SK-MEL-5 (cell line): Measurements from ENCODE around the gene FERMT3. TPM values are rescaled to one million over a fixed set of nuclear protein-coding genes. Genes with fewer than 3 reads are reported as not detected.

Experiments
- DNase-seq: peaks from one replicate; pipeline ENCODE4 v3.0.0-alpha.2; 2016; ENCODE audit warnings: low read depth, low spot score
- in situ Hi-C: cut with HindIII; loops from 2 replicates; pipeline ENCODE4 v1.10.0; 2016; ENCODE audit warnings: low sequenced_read_pairs, high pct_unique_total_duplicates, low pct_unique_long_range_greater_than_20kb
- total RNA-seq: library from RNA; depleted of rRNA; stranded (reverse); fragments of >200 nt; shearing (Covaris generic); gene quantifications from 2 replicates; pipeline ENCODE4 v1.2.3, GENCODE V29; 2014

The FERMT3 gene
- total RNA-seq, 1 experiment from 2014 or later = 0.13 TPM

DNA sequence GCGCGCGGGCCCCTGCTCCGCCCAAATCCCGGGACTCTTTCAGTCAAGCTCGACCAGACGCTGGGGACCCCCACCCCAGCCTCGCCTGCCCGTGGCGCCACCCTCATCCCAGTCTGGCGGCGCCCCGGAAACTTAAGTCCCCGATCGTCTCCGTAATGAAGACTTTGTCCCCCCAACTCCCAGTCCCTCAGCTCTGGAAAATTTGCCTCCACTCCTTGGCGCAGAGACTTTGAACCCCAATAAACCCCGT lies 45.2 kb downstream of the FERMT3 start:
- no peak for DNase-seq
- in situ Hi-C loops = no loop called here

DNA sequence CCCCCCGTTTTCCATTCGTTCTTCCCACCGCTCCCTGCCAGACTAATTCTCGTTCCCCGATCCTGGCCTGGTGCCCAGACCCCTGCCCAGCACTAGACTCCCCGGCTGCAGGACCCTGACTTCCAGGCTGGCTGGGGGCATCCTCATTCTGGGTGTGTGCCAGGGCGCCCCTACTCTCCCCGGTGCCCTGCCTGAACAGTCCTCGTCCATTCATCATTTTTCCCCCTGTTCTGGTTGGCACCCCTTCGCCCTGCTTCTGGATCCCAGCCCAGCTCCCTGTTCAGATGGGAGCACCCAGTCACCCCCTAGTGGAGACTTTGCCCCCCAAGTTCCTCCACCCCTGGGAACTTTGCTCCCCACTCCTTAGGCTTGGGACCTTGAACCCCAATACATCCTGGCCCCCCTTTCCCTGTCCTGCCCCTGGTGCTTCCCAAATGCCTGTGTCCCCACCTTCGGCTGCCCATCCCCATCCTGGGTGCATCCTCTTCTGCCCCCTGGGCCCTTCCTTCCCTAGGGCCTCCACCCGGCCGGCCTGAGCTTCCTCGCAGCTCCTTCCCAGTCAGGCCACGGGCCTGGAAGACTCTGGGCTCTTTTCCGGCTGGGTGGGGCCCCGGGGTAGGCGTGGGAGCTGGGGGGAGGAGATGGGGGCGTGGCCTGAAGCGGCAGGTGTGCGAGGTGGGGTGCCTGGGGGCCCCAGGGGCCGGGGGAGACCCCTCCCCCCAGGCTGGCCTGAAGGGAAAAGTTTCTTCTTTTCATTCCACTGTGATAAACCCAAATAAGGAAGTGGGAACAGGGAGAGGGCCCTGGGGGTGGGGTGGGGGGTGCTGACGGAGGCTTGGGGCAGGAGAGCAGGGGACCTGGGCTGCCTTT lies 45.7 kb downstream of the FERMT3 start:
- DNase-seq = peak; percentile 50
- in situ Hi-C loops = no loop called here

- in situ Hi-C loops = no loop called here
- no peak for DNase-seq
These were observed 46.5 kb downstream of the FERMT3 start for GRCh38 chr11:64253043-64253442.

- in situ Hi-C loops = no loop called here
- DNase-seq = no peak
These were observed 47.0 kb downstream of the FERMT3 start for GRCh38 chr11:64253481-64253880.

DNA sequence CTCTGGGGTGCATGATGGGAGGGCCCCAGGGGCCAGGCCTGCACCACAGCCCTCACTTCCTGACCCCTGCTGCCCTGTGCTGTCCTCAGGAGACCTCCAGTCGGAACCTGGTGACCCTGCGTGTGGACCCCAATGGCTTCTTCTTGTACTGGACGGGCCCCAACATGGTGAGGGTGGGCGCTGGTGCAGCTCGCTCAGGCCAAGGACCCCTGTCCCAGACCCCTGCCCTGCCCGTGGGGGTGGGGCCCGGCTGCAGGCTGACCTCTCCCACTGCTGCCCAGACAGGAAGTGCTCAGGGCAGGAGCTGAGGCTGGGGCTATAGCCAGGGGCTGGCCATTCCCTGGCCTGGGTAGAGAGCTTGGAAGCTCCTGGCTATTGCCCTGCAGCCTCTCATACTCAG lies 47.8 kb downstream of the FERMT3 start:
- in situ Hi-C loops = no loop called here
- no peak for DNase-seq

- DNase-seq = no peak
- in situ Hi-C loops = no loop called here
These were observed 48.9 kb downstream of the FERMT3 start for GRCh38 chr11:64255135-64256128.

DNA sequence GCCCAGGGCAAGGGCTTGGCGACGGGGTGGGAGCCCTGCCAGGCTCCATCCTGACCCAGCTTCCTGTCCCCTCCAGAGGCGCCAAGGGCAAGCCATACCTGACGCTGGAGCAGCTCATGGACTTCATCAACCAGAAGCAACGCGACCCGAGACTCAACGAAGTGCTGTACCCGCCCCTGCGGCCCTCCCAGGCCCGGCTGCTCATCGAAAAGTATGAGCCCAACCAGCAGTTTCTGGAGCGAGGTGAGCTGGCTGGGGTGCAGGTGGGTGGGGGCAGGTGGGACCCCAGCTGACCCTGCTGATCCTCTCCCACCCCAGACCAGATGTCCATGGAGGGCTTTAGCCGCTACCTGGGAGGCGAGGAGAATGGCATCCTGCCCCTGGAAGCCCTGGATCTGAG lies 49.8 kb downstream of the FERMT3 start:
- DNase-seq = no peak
- in situ Hi-C loops = no loop called here

GRCh38 chr11:64258356-64258755 lies 51.8 kb downstream of the FERMT3 start:
- no peak for DNase-seq
- in situ Hi-C loops = no loop called here

- in situ Hi-C loops = no loop called here
- no peak for DNase-seq
These were observed 52.5 kb downstream of the FERMT3 start for GRCh38 chr11:64258946-64259532.

DNA sequence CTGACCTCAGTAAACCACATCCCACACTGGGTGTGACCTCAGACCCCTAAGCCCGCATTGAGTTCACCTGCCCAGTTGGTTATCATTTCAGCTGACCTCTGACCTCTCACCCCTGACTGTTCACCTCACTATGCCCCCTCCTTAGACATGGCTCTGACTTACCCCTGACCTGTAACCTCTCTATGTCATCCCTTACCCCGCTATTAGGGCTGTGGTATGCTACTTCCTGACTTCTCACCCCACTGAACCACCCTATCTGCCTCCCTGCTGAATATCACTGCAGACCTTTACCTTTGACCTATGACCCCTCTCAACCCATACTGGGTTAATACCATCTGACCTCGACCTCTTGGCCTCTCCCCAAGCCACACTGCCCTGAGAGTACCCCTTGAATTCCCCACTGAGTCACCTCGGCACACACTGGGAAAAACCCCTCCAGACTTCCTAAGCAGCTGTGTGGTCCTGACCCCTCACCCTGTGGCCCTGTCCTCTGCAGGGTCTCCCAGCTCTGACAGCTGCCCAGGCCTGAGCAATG lies 53.1 kb downstream of the FERMT3 start:
- in situ Hi-C loops = no loop called here
- DNase-seq = no peak

DNA sequence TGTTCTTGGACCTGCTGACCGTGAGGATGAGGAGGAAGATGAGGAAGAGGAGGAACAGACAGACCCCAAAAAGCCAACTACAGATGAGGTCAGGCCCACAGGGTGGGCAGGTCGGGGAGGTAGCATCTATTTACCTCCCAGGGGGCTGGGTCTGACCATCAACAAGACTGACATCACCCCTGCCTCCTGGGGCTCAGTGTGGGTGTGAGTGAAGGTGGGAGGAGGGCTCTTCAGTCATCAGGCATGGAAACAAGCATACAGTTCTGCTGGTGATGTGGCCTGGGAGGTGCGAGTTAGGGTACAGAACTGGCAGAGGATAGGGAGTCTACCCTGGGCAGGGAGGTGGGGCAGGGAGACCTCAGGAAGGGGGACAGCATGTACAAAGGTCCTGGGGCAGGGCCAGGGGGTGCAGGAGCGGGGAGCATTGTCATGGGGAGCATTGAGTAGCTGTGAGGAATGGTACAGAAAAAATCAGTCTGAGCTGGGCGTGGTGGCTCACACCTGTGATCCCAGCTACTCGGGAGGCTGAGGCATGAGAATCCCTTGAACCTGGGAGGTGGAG lies 53.7 kb downstream of the FERMT3 start:
- no peak for DNase-seq
- in situ Hi-C loops = no loop called here

DNA sequence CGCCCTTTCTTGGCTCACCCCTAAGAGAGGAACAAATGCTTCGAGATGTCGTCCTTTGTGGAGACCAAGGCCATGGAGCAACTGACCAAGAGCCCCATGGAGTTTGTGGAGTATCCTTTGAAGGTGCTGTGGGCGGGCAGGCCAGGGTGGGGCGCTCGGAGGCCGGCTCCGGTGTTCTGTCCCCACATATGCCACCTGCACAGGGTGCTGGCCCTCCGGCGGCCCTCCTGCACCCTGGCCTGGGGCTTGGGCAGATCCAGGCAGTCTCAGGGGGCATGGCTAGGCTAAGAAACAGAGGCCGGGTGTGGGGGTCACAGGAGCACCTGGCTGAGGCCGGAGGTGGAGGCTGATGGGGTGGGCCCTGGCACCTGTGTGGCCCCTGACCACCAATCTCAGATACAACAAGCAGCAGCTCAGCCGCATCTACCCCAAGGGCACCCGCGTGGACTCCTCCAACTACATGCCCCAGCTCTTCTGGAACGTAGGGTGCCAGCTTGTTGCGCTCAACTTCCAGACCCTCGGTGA lies 55.1 kb downstream of the FERMT3 start:
- in situ Hi-C loops = no loop called here
- DNase-seq = no peak

GRCh38 chr11:64262271-64263002 lies 55.9 kb downstream of the FERMT3 start:
- in situ Hi-C loops = no loop called here
- no peak for DNase-seq

- in situ Hi-C loops = no loop called here
- no peak for DNase-seq
These were observed 56.8 kb downstream of the FERMT3 start for GRCh38 chr11:64263021-64263946.

GRCh38 chr11:64263947-64264317 lies 57.4 kb downstream of the FERMT3 start:
- in situ Hi-C loops = no loop called here
- DNase-seq = no peak

DNA sequence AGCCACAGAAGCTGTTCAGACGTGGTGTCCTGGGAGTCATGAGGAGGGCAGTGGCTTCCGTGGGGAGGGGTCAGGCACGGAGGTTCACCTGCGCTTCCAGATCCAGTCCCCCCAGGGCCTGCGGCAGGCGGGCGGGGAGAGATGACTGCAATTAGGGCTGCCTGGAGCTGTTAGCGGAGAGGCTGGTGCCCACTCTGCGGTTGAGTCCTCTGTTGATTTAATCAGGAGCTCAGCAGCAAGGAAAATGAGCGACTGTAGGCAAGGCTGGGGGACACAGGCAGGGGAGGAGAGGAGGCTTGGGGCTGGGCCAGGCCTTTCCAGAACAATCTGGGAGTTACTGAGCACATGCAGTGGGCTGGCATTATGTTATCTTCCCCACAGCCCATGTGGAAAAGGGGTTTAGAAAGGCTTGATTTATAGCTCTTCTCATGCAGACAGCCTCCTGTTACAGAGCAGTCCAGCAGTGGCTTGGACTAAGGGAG lies 57.9 kb downstream of the FERMT3 start:
- in situ Hi-C loops = no loop called here
- DNase-seq = no peak
